Lung (tissue), 12 donors: ENCODE measurements around the gene AP3S1. TPM values are rescaled to one million over a fixed set of nuclear protein-coding genes. Genes with fewer than 3 reads are reported as not detected.
"Not testable (repeated sequence)": the region's sequence is repeated elsewhere in the genome, so short reads cannot be mapped to it uniquely, and the experiment has no call there.

Source experiments
- ATAC-seq: fragments of 200-7000 bp; cut with Tn5 transposase; one replicate; pipeline ENCODE4 v1.9.1; 2020; ENCODE audit warnings: moderate number of reproducible peaks; ENCODE audit not compliant: insufficient read depth, low FRiP score
- DNase-seq, 3 donors: peaks; one replicate each; pipeline ENCODE4 v3.0.0-alpha.2; 2013 to 2017
- H3K27ac ChIP-seq, 2 donors: one replicate each; pipeline ENCODE4 v1.5.1; 2013; ENCODE audit warnings: mild to moderate bottlenecking in 2 of 2, moderate library complexity in 2 of 2, control low read depth in 1 of 2, inconsistent platforms in 1 of 2, low read depth in 1 of 2, low read length in 1 of 2
- H3K27me3 ChIP-seq, 3 donors: one replicate each; pipeline ENCODE4 v1.5.1; 2013; ENCODE audit warnings: low read length in 2 of 3; ENCODE audit not compliant: control insufficient read depth in 3 of 3, insufficient read depth in 3 of 3
- H3K36me3 ChIP-seq, 4 donors: one replicate each; pipeline ENCODE4 v1.5.1; 2013; ENCODE audit warnings: low read length in 4 of 4, mild to moderate bottlenecking in 1 of 4, moderate library complexity in 1 of 4; ENCODE audit not compliant: control insufficient read depth in 4 of 4, insufficient read depth in 4 of 4
- H3K4me1 ChIP-seq, 5 donors: one replicate each; pipeline ENCODE4 v1.5.1; 2013; ENCODE audit warnings: low read length in 5 of 5, mild to moderate bottlenecking in 2 of 5, moderate library complexity in 1 of 5; ENCODE audit not compliant: control insufficient read depth in 5 of 5, insufficient read depth in 5 of 5
- H3K4me3 ChIP-seq: one replicate; pipeline ENCODE4 v1.5.1; 2013; ENCODE audit warnings: mild to moderate bottlenecking, control low read depth, moderate library complexity
- H3K9ac ChIP-seq, 2 donors: one replicate each; pipeline ENCODE4 v1.5.1; 2013; ENCODE audit warnings: low read length in 2 of 2, control low read depth in 1 of 2; ENCODE audit not compliant: insufficient read depth in 1 of 2
- H3K9me3 ChIP-seq, 4 donors: one replicate each; pipeline ENCODE4 v1.5.1; 2013; ENCODE audit warnings: low read length in 3 of 4, mild to moderate bottlenecking in 1 of 4, moderate library complexity in 1 of 4; ENCODE audit not compliant: control insufficient read depth in 4 of 4, insufficient read depth in 3 of 4
- CTCF ChIP-seq: IDR thresholded peaks from 2 replicates; pipeline ENCODE4 v1.5.1; 2012; ENCODE audit warnings: mild to moderate bottlenecking; ENCODE audit errors: control extremely low read depth, extremely low read depth
- WGBS, 2 donors: extraction: QIAGEN DNeasy Blood & Tissue Kit; methylation state at CpG; one replicate each; pipeline ENCODE4 v1.1.7; 2013; 5-methylcytosine and 5-hydroxymethylcytosine counted together
- polyA plus RNA-seq, 2 donors: library from polyadenylated mRNA; stranded (reverse); fragments of 200-250 nt; gene quantifications; one replicate each; pipeline ENCODE4 v1.2.1, GENCODE V29; 2013
- total RNA-seq, 2 donors: library from RNA; depleted of rRNA in 1 of 2; stranded (reverse); fragments of >200 nt in 1 of 2; gene quantifications; one replicate each; pipeline ENCODE4 v1.2.1, GENCODE V29; 2014 to 2021
- donor health status: control.
- donor health status: control.
- donor health status: Bipolar disorder and iron deficiency.
- donor health status: healthy.
- donor health status: DM: yes; HTN: yes; CAD: no.

AP3S1 gene
- total and polyA plus RNA-seq, 4 donors, result 45.8 to 90.4 (median 54.7) TPM

- H3K27ac ChIP-seq, result no peak overlapping the region
- ATAC-seq (no peak), DNase-seq (no peak)
- H3K27me3 ChIP-seq, result no peaks in the 10 kb centered on the region
- H3K9me3 ChIP-seq, result no peaks in the 10 kb centered on the region
- TF ChIP-seq CTCF, result no peak
- no peak overlapping the region for H3K9ac ChIP-seq
- no peak overlapping the region for H3K4me3 ChIP-seq
- peaks cover 0 to 40% (median 3%) of the 10 kb centered on the region in 4 donors for H3K36me3 ChIP-seq
- H3K4me1 ChIP-seq, result peaks cover 0 to 3% (median 0%) of the 10 kb centered on the region in 5 donors
- WGBS, 2 donors, result 79 to 86% methylated on average over 2 of the region's 2 CpGs
Measured at GRCh38 chr5:115806986-115807653, 34.6 kb upstream of the AP3S1 start.

- TF ChIP-seq CTCF, result no peak
- no peak for DNase-seq
Measured at GRCh38 chr5:115807654-115808052, 34.1 kb upstream of the AP3S1 start.

GRCh38 chr5:115808066-115808465, 33.7 kb upstream of the AP3S1 start:
- DNase-seq, H3K27ac ChIP-seq, ATAC-seq, H3K9me3 ChIP-seq, H3K27me3 ChIP-seq, H3K4me3 ChIP-seq, H3K9ac ChIP-seq, H3K4me1 ChIP-seq: not testable (repeated sequence)
- WGBS, 2 donors, result 91 to 97% methylated on average over 2 of the region's 2 CpGs
- peaks cover 0 to 38% (median 3%) of the 10 kb centered on the region in 4 donors for H3K36me3 ChIP-seq

More at GRCh38 chr5:115807654-115808052, 34.1 kb upstream of the AP3S1 start:
- 87 to 96% methylated on average over 2 of the region's 2 CpGs for WGBS, 2 donors
- Histone ChIP-seq H3K27ac (no peak overlapping the region), H3K4me3 (no peak overlapping the region), H3K27me3 (no peaks in the 10 kb centered on the region), H3K4me1 (peaks cover 0 to 4% (median 0%) of the 10 kb centered on the region in 5 donors), H3K9ac (no peak overlapping the region), H3K36me3 (peaks cover 0 to 38% (median 3%) of the 10 kb centered on the region in 4 donors), H3K9me3 (no peaks in the 10 kb centered on the region)
- no peak for ATAC-seq

GRCh38 chr5:115809946-115810345, 31.8 kb upstream of the AP3S1 start:
- Histone ChIP-seq H3K4me3 (no peak overlapping the region), H3K9me3 (no peaks in the 10 kb centered on the region), H3K27ac (no peak overlapping the region), H3K36me3 (peaks cover 0 to 34% (median 5%) of the 10 kb centered on the region in 4 donors), H3K9ac (no peak overlapping the region), H3K4me1 (peaks cover 0 to 18% (median 0%) of the 10 kb centered on the region in 5 donors), H3K27me3 (peaks cover 0 to 6% (median 3%) of the 10 kb centered on the region in 3 donors)
- WGBS, 2 donors, result 77 to 81% methylated on average over 2 of the region's 2 CpGs
- DNase-seq (no peak), ATAC-seq (no peak)
- no peak for TF ChIP-seq CTCF
